Pulmonary artery endothelial cell (primary cell): ENCODE data around the gene SPINK1. TPM values are rescaled to one million over a fixed set of nuclear protein-coding genes. Genes with fewer than 3 reads are reported as not detected.
"Not testable (repeated sequence)": the region's sequence is repeated elsewhere in the genome, so short reads cannot be mapped to it uniquely, and the experiment has no call there.

Source experiments
- DNase-seq: peaks from one replicate; pipeline ENCODE4 v3.0.0-alpha.2; 2011; ENCODE audit warnings: low read depth, low spot score
- total RNA-seq: library from RNA; depleted of rRNA; stranded (reverse); fragments of >200 nt; gene quantifications from 2 replicates; pipeline ENCODE4 v1.2.3, GENCODE V29; 2014

Gene SPINK1
- total RNA-seq, 1 donor from 2014 or later, result not detected

DNA sequence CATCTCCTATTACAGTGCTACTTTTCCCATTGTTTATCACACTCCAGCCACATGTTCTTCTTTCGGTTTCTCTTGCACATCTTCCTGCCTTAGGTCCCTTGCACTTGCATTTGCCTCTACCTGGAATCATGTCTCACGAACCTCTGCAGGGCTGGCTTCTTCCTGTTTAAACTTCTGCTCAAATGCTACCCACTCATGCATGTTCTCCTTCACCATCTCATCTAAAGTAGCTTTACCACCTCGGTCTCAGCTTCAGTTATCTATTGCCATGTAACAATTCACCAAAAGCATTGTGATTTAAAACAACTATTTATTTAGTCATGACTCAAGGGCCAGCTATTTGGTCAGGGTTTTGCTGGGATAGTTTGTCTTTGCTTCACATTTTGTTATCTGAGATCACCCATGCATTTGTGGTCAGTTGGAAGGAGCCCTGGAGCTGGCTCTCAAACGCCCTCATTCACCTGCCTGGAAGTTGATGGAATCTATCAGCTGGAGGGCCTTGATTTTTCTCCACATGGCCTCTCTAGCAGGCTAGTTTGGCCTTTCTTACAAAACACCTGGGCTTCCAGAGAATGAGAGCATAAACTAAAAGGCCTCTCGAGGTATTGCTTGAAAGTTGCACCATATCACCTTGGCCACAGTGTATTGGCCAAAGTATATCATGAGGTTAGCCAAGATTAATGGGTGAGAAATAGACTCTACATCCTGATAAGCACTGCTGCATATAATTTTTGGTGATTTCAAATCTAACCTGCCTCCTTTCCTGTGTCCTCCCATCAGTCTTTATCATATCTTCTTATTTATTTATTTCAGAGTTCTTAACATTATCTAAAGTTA lies 21.4 kb downstream of the SPINK1 start:
- DNase-seq, result no peak

DNA sequence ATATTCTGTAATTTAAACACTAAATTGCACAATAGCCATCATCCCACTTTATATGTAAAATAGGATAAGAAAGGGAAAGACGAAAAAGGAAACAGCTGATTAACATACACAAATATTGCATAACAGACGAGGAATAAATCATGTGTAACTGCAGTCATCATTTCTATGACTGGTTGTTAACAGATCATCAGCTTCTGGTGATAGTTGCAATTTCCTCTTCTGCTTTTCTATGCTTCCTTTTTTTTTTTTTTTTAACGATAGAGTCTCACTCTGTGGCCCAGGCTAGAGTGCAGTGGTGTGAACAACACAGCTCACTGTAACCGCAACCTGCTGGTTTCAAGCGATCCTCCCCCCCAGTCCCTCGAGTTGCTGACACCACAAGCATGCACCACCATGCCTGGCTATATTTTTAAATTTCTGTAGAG lies 26.4 kb downstream of the SPINK1 start:
- DNase-seq, result no peak

DNA sequence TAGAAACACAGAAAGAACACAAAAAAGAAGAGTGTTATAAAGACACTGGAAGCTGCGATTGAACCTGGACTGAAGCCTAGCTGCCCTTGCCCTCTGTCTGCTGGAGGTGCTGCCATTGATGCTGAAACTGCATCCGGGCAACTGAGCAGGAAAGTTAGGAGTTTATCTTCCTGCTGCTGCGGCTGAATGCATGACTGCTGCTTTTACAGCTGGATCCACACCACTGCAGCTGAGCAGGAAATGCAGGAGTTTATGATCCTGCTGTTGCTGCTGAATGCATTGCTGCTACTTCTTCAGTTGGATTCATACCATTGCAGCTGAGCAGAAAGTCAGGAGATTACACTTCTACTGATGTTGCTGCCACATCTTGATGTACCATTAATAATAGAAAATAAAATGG lies 27.1 kb downstream of the SPINK1 start:
- DNase-seq, result no peak

DNA sequence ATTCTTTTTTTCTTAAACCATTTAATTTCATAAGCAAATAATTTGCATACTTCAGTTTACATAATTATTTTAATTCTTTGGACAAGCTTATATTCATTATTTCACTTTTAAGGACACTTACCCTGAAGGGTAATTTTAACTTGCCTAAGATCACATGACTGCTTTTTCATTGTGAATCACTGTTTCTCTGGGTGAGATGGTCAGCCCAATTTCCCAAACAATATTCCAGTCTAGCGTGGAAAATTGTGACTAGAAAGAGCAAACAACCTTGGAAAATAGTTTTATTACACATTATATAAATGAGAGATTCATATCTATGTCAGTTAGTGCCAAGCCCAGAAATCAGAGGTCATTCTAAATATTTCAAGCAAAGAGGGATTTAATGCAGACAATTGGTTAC lies 27.5 kb downstream of the SPINK1 start:
- DNase-seq, result no peak

DNA sequence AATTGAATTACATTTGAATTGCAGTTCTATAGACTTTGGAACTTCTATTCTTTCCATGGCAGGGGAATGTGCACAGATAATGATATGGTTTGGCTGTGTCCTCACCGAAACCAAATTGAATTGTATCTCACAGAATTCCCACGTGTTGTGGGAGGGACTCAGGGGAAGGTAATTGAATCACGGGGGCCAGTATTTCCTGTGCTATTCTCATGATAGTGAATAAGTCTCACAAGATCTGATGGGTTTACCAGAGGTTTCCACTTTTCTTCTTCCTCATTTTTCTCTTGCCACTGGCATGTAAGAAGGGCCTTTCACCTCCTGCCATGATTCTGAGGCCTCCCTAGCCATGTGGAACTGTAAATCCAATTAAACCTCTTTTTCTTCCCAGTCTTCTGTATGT lies 28.3 kb downstream of the SPINK1 start:
- not testable (repeated sequence) for DNase-seq

DNA sequence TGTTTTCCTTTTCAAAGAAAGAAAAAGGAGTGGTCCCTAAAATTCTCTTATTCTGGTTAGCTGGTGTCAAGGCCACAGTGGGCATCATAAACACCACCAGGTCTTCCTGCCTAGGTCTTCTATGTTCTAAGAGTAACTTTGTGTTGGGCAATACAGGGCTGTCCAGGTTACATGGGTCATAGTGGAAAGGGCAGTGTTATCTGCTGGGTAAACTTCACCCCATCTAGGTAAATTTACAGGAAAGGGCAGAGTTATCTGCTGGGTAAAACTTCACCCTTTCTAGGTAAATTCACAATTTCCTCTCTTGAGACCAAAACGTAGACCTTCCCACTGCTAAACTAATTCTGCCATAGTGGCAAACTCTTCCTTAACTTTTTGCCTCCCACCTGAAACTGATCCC lies 30.0 kb downstream of the SPINK1 start:
- DNase-seq, result no peak

DNA sequence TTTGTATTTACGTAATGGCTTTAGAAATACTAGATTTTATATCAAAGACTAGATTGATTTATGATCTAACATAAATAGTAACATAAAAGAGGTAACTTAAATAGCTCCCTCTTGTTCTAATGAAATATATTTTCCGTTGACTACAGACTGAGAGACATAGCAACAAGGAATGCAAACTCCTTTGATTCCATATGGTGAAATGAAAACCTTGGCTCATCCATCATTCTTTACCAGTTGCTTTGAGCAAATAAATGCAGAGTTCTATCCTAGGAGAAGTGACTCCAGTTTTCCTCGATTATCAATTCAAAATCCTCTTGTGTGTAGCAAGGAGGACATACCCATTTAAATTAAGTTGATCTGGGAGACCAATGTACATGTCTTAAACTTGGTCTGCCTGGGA lies 31.0 kb downstream of the SPINK1 start:
- DNase-seq, result no peak

DNA sequence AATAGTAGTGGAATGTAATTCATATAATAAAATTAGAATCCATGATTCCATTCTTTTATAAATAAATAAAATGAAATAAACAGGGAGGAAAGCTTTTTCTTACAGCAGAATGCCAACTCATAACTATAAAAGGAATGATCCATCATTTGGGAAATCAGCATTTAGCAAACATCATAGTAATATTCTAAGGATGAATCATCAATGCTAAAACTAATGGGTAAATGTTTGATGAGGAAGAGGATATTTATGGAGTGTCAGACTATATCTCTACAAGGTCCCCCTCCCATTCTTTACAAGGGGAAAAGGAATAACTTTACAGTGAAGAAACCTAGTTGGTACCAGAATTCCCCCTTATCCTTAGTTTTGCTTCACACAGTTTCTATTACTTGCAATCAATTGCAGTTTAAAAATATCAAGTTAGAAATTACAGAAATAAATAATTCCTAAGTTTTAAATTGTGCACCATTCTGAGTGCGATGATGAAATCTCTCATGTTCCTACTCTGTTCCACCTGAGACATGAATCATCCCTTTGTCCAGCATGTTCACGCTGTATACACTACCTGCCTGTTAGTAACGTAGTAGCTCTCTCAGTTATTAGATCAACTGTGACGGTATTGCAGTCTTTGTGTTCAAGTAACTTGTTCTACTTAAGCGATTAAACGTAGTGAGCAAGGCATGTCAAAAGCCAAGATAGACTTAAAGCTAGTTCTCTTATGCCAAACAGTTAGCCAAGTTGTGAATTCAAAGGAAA lies 34.7 kb downstream of the SPINK1 start:
- no peak for DNase-seq

DNA sequence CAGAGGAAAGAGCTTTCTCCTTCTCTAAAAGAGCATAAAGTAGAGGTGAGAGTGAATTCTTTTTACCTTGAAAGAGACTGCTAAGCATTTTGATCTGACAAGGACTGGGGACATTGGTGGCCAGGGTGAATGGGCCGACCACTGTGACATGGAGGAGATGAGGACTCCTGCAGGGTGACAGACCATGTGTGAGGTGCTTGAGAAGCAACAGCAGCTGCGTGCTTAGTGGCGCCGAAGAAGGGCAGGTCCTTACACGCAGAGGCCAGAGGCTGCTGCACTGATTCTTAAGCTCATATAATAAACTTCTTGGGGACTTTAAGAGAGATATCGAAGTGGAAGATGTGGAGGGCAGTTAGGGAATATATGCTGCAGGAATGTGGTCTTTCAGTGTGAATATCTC lies 40.3 kb downstream of the SPINK1 start:
- no peak for DNase-seq

DNA sequence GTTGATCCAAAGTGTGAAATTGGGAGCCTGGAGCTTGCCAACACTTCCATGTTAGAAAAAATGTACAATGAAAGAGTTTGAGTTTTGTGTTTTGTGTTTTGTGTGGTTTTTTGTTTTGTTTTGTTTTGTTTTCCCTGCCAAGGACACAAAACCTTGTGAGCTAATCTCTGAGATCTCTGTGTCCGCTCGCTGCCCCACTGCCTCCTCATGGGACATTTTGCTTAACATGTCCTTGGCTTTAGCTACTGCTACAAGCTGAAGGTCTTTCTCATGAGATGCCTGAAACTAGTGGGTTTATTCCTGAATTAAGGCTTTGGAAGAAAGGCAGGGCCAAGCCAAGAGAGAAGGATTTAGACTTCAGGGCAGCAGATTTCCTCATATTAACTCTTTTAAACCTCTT lies 41.7 kb downstream of the SPINK1 start:
- no peak for DNase-seq

DNA sequence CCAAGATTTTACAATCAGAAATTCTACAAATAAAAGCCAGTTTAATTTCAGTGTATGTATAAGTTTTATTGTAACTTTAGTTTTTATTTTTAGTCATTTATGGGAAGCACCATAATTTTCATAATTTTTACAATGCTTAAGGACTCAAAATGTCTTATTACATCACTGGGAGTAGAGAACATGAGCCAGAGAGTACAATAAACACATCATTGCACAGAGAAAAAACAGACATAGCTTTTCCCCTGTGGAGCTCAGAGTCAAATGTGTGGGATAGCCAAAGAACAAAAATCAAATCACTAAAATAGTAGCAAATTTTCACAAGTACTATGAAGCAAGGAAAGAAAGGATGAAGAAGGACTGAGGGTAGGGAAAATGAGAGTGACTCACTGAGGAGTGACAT lies 43.4 kb downstream of the SPINK1 start:
- DNase-seq, result no peak

DNA sequence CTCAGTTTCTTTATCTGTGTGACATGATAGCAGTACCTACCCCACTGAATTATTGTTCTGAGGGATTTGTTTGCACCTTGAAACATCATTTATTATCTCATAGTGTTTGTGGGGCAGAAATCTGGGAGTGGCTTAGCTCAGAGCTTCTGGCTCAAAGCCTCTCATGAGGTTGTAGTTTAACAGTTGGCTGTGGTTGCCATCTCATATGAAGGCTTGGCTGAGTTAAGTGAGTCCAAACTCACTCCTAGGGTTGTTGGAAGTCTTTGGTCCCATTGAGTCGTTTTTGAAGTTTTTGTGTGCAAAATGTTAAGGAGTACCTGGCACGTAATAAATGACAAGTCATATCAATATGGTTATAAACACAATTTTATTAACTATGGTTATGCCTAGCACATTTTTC lies 45.3 kb downstream of the SPINK1 start:
- DNase-seq, result no peak

DNA sequence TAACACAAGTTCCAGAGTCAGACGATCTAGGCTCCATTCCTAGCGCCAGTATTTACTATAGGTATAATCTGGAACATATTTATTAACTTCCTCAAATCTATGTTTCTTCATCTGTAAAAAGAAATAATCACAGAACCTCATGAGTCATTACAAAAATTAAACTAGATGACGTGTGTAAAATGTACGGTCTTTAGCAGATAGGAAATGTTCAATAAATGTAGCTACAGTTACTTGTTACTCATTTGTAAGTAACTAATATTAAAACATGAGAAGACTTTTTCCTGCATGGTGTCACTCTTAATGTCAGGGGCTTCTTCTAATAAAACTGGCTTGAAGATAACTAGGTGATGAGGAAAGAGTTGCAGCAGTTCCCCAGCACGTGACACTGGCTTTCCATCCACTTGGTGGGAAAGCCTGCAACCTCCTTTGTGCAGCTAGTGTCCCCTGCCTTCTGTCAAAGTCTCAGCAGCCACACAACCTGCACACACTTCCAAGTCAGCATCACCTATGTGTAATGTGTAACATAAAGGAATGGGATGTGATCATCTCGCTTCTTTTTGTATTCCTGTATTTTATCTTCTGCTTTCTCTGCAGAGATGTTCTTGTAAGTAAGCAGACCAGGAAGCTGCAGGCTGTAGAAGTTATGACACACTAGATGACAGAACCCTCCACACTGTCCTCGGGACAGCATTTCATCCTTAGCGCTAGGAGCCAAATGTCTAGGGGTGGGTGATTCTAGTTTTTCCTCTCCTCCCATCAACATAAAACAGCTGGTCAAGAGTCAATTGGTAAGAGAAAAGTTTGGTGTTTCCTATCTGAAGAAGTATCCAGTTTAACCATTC lies 47.1 kb downstream of the SPINK1 start:
- DNase-seq, result no peak

DNA sequence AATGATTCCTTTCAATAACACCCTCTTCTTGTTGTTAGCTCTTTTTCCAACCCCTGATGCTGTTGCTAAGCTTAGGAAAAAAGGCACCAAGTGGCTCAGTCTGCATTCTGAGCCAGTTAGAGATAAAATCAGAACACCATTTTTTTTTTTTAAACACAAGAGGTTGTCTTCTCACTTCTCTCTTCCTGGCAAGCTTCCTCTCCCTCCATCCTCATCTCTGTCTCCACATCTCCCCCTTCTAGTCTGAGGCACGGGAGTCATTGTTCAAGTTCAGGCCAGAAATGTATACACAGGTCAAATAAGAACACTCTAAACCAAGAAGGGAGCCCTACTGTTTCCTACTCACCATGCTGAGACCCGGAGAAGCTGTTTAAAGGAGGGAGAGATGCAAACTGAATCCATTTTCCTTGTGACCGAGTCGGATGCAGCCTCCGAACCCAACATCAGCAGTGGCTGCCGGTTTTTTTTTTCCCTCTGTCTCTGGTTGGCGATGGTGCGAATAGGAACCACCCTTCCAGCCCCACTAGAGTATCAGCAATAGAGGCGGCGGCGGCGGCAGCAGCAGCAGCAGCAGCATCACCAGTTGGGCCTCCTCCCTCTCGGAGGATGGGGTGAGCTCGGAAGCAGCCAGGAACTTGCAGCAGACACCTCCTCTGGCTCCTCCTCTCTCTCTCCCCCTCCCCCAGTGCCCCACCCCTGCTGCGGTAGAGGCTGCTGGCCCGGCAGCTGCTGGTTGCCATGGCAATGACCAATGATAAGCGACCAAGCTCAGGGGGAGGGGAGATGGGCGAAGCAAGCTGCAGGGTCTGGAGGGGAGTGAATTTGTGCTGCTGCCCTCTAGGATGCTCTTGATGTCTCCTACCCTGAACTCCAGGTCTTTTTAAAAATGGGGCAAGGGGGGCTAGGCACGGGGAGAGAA lies 49.1 kb downstream of the SPINK1 start, which contains the start of gene JAKMIP2:
TSS of gene JAKMIP2 (minus strand) at position 619 of the 919 bp plus-strand sequence. CDS start 110,922 bp downstream, outside the sequence.
- DNase-seq, result no peak

DNA sequence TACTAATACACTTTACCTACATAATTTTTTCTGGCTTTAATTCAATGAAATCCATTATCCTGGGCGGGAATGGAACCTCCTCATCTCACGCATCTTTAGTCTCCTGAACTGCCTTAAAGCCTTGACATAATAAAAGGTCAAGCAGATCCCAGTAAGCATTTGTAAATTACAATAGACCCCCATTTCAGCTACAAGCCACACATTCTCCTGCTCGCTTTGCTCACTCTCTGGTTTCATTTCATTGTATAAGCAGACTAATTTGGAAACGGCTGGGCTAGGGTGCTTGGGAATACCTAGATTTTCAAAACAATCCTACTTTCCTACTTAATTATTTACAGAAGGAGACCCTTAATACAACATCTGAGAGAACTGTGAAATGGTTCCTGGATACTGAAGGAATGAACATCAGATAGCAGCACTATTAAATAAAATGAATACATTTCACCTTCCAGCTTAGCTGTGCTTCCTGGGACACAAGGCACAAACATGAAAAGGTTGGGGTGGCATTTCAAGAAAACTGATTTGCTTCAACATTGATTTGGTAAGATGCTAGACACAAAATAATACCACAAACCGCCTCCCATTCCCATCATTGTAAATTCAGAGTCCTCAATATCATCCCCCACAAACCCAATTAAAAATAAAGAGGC lies 50.4 kb downstream of the SPINK1 start:
- no peak for DNase-seq

DNA sequence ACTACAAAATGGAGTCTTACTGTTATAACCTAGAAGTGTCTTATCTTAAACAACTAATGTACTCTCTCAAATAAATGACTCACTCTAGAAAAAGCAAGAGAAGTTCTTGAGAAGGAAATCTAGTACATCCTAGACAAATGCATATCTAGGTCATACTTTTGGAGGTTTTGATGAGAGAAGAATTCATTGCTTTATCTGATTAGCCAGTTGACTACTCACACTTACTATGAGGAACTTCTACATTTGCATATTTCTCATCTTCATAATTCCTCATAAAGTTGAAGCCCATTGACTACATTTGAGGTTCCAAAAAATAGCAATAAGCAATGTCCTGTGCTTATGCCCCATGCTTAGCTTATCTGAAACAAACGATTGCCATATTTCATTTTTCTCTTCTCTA lies 51.8 kb downstream of the SPINK1 start:
- no peak for DNase-seq

DNA sequence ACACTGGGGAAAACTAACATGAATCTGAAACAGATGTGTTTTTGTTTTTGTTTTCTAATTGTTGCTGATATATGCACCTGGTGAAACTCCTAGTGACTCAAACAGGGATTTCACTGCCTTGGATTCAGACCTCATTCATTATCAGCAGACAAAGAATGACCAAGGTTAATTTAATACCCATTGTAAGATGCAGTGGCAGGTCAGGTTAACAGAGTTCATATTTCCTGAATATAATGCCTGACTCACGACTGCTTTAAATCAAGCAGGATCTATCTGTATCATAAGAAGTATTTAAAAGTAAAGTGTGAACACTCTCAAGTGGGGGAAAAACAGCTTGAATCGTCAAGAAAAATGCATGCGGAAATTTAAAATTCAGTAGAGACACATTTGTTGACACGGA lies 54.5 kb downstream of the SPINK1 start:
- no peak for DNase-seq
